Aorta (tissue), 5 donors: ENCODE results near the gene TRPC1. TPM values are rescaled to one million over a fixed set of nuclear protein-coding genes. Genes with fewer than 3 reads are reported as not detected.

Experiments used
- ATAC-seq: fragments of 200-7000 bp; cut with Tn5 transposase; one replicate; pipeline ENCODE4 v1.9.1; 2022; ENCODE audit warnings: moderate library complexity; ENCODE audit not compliant: low FRiP score
- DNase-seq, 2 donors: peaks; one replicate each; pipeline ENCODE4 v3.0.0-alpha.2; 2020
- H3K27ac ChIP-seq, 2 donors: one replicate each; pipeline ENCODE4 v1.5.1; 2013; ENCODE audit warnings: low read length in 2 of 2, mild to moderate bottlenecking in 2 of 2, moderate library complexity in 2 of 2, control low read depth in 1 of 2, inconsistent platforms in 1 of 2, low read depth in 1 of 2
- H3K27me3 ChIP-seq, 2 donors: one replicate each; pipeline ENCODE4 v1.6.1; 2013; ENCODE audit warnings: control low read depth in 1 of 2, low read length in 1 of 2, mild to moderate bottlenecking in 1 of 2, moderate library complexity in 1 of 2; ENCODE audit not compliant: insufficient read depth in 2 of 2, control insufficient read depth in 1 of 2
- H3K36me3 ChIP-seq, 2 donors: one replicate each; pipeline ENCODE4 v1.6.1; 2013; ENCODE audit warnings: control low read depth in 1 of 2, low read length in 1 of 2, mild to moderate bottlenecking in 1 of 2; ENCODE audit not compliant: insufficient read depth in 2 of 2, control insufficient read depth in 1 of 2
- H3K4me1 ChIP-seq, 2 donors: one replicate each; pipeline ENCODE4 v1.6.1; 2013; ENCODE audit warnings: low read length in 2 of 2, control low read depth in 1 of 2, mild to moderate bottlenecking in 1 of 2, moderate library complexity in 1 of 2; ENCODE audit not compliant: insufficient read depth in 2 of 2, control insufficient read depth in 1 of 2
- H3K4me3 ChIP-seq, 2 donors: one replicate each; pipeline ENCODE4 v1.5.1; 2013; ENCODE audit warnings: low read length in 2 of 2, control low read depth in 1 of 2, mild to moderate bottlenecking in 1 of 2
- H3K9me3 ChIP-seq: one replicate; pipeline ENCODE4 v1.6.1; 2013; ENCODE audit warnings: mild to moderate bottlenecking, low read length; ENCODE audit not compliant: control insufficient read depth
- WGBS, 2 donors: extraction: QIAGEN DNeasy Blood & Tissue Kit; methylation state at CpG; one replicate each; pipeline ENCODE4 v1.1.7; 2013; 5-methylcytosine and 5-hydroxymethylcytosine counted together
- intact Hi-C, 2 donors: fragments of 100-400 bp; cut with DNase I; formaldehyde crosslinking; loops; one replicate each; pipeline versions ENCODE4 v1.14.2 to v1.15.0; 2022
- polyA plus RNA-seq, 2 donors: library from polyadenylated mRNA; stranded (reverse); fragments of 200-250 nt; gene quantifications; one replicate each; pipeline ENCODE4 v1.2.3, GENCODE V29; 2013
- total RNA-seq, 2 donors: library from RNA; stranded (reverse); fragmentation: NEBNext Ultra II Directional; extraction: Animal tissue kit (Norgen Biotek cat#: 25700); gene quantifications; one replicate each; pipeline ENCODE4 v1.2.1, GENCODE V29; 2021
- donor health status: healthy with polysubstance abuse.
- donor health status: Bipolar disorder and iron deficiency.
- donor health status: DM: no; HTN: no; CAD: no.
- donor health status: DM: no; HTN: no; CAD: no.
- donor health status: DM: yes; HTN: yes; CAD: no.

Gene TRPC1
- total and polyA plus RNA-seq, 4 donors, result 3.0 to 29.2 (median 19.3) TPM

- Histone ChIP-seq H3K27ac (no peak overlapping the region), H3K4me3 (no peak overlapping the region), H3K4me1 (no peaks in the 10 kb centered on the region), H3K9me3 (no peaks in the 10 kb centered on the region), H3K36me3 (peaks cover 0 to 3% of the 10 kb centered on the region in 2 donors), H3K27me3 (no peaks in the 10 kb centered on the region)
- ATAC-seq (no peak), DNase-seq (no peak)
- intact Hi-C loops, result no loop called here
Observed at GRCh38 chr3:142777927-142778326, 54.1 kb downstream of the TRPC1 start.

GRCh38 chr3:142778541-142778940 lies 54.7 kb downstream of the TRPC1 start:
- intact Hi-C loops, result no loop called here
- Histone ChIP-seq H3K36me3 (peaks cover 0 to 3% of the 10 kb centered on the region in 2 donors), H3K4me3 (no peak overlapping the region), H3K9me3 (no peaks in the 10 kb centered on the region), H3K4me1 (no peaks in the 10 kb centered on the region), H3K27ac (no peak overlapping the region), H3K27me3 (no peaks in the 10 kb centered on the region)
- 79 to 84% methylated on average over 2 of the region's 2 CpGs for WGBS, 2 donors
- ATAC-seq (no peak), DNase-seq (no peak)

GRCh38 chr3:142779591-142779990 lies 55.8 kb downstream of the TRPC1 start:
- H3K36me3 ChIP-seq, result peaks cover 0 to 3% of the 10 kb centered on the region in 2 donors
- H3K27me3 ChIP-seq, result no peaks in the 10 kb centered on the region
- no peak for ATAC-seq
- intact Hi-C loops, result no loop called here
- no peaks in the 10 kb centered on the region for H3K4me1 ChIP-seq
- H3K4me3 ChIP-seq, result no peak overlapping the region
- no peak overlapping the region for H3K27ac ChIP-seq
- H3K9me3 ChIP-seq, result no peaks in the 10 kb centered on the region
- DNase-seq, result no peak

- no peaks in the 10 kb centered on the region for H3K9me3 ChIP-seq
- intact Hi-C loops, result no loop called here
- peaks cover 0 to 3% of the 10 kb centered on the region in 2 donors for H3K36me3 ChIP-seq
- DNase-seq (no peak), ATAC-seq (no peak)
- H3K4me3 ChIP-seq, result no peak overlapping the region
- no peak overlapping the region for H3K27ac ChIP-seq
- 98 to 100% methylated on average over 2 of the region's 2 CpGs for WGBS, 2 donors
- no peaks in the 10 kb centered on the region for H3K4me1 ChIP-seq
- H3K27me3 ChIP-seq, result no peaks in the 10 kb centered on the region
Observed at GRCh38 chr3:142782616-142783015, 58.8 kb downstream of the TRPC1 start.

GRCh38 chr3:142784228-142784627 lies 60.4 kb downstream of the TRPC1 start:
- DNase-seq, result no peak
- H3K4me3 ChIP-seq, result no peak overlapping the region
- peaks cover 0 to 3% of the 10 kb centered on the region in 2 donors for H3K36me3 ChIP-seq
- no peaks in the 10 kb centered on the region for H3K9me3 ChIP-seq
- intact Hi-C loops, result no loop called here
- no peaks in the 10 kb centered on the region for H3K4me1 ChIP-seq
- H3K27ac ChIP-seq, result no peak overlapping the region
- H3K27me3 ChIP-seq, result no peaks in the 10 kb centered on the region
- no peak for ATAC-seq
- WGBS, 2 donors, result 60 to 63% methylated on average over 1 of the region's 1 CpG

GRCh38 chr3:142785996-142786395 lies 62.2 kb downstream of the TRPC1 start:
- Histone ChIP-seq H3K9me3 (no peaks in the 10 kb centered on the region), H3K27ac (no peak overlapping the region), H3K36me3 (peaks cover 0 to 3% of the 10 kb centered on the region in 2 donors), H3K4me3 (no peak overlapping the region), H3K27me3 (no peaks in the 10 kb centered on the region), H3K4me1 (no peaks in the 10 kb centered on the region)
- 71 to 79% methylated on average over 4 of the region's 4 CpGs for WGBS, 2 donors
- intact Hi-C loops, result no loop called here
- ATAC-seq (no peak), DNase-seq (no peak)

- 69 to 78% methylated on average over 1 of the region's 1 CpG for WGBS, 2 donors
- intact Hi-C loops, result no loop called here
- Histone ChIP-seq H3K4me3 (no peak overlapping the region), H3K4me1 (no peaks in the 10 kb centered on the region), H3K27ac (no peak overlapping the region), H3K9me3 (no peaks in the 10 kb centered on the region), H3K36me3 (peaks cover 0 to under 1% of the 10 kb centered on the region in 2 donors), H3K27me3 (no peaks in the 10 kb centered on the region)
- ATAC-seq (no peak), DNase-seq (no peak)
Observed at GRCh38 chr3:142787719-142788118, 63.9 kb downstream of the TRPC1 start.

- ATAC-seq (no peak), DNase-seq (no peak)
- 60 to 64% methylated on average over 4 of the region's 4 CpGs for WGBS, 2 donors
- intact Hi-C loops, result no loop called here
- H3K4me3 ChIP-seq, result no peak overlapping the region
- no peaks in the 10 kb centered on the region for H3K4me1 ChIP-seq
- no peaks in the 10 kb centered on the region for H3K27me3 ChIP-seq
- H3K36me3 ChIP-seq, result no peaks in the 10 kb centered on the region
- H3K9me3 ChIP-seq, result no peaks in the 10 kb centered on the region
- H3K27ac ChIP-seq, result no peak overlapping the region
Observed at GRCh38 chr3:142794508-142794907, 70.7 kb downstream of the TRPC1 start.

GRCh38 chr3:142795332-142795731 lies 71.5 kb downstream of the TRPC1 start:
- DNase-seq (no peak), ATAC-seq (no peak)
- no peaks in the 10 kb centered on the region for H3K9me3 ChIP-seq
- no peaks in the 10 kb centered on the region for H3K27me3 ChIP-seq
- intact Hi-C loops, result no loop called here
- H3K4me1 ChIP-seq, result no peaks in the 10 kb centered on the region
- no peak overlapping the region for H3K27ac ChIP-seq
- 83 to 93% methylated on average over 1 of the region's 1 CpG for WGBS, 2 donors
- H3K36me3 ChIP-seq, result no peaks in the 10 kb centered on the region
- H3K4me3 ChIP-seq, result no peak overlapping the region
